MM.1S (cell line): ENCODE results near the gene ZNF627.
"Not testable (repeated sequence)": the region's sequence is repeated elsewhere in the genome, so short reads cannot be mapped to it uniquely, and the experiment has no call there.

Experiments used
- EZH2 ChIP-seq: fragments of 300-600 bp; sonication (generic); optimal IDR thresholded peaks from 2 replicates; pipeline ENCODE3; 2017; ENCODE audit warnings: low read depth, mild to moderate bottlenecking, antibody characterized with exemption, low read length, mixed read lengths
- EZH2phosphoT487 ChIP-seq: fragments of 300-600 bp; sonication (generic); IDR thresholded peaks from 2 replicates; pipeline ENCODE4 v1.6.1; 2018; ENCODE audit warnings: antibody characterized with exemption, low read length
- TF ChIP-seq, protein P1 (sequence below): fragments of 300-600 bp; sonication (generic); IDR thresholded peaks from 2 replicates; pipeline ENCODE4 v1.5.1; 2016; ENCODE audit warnings: antibody characterized with exemption, low read length, mixed read lengths

- TF ChIP-seq, protein P1, sequence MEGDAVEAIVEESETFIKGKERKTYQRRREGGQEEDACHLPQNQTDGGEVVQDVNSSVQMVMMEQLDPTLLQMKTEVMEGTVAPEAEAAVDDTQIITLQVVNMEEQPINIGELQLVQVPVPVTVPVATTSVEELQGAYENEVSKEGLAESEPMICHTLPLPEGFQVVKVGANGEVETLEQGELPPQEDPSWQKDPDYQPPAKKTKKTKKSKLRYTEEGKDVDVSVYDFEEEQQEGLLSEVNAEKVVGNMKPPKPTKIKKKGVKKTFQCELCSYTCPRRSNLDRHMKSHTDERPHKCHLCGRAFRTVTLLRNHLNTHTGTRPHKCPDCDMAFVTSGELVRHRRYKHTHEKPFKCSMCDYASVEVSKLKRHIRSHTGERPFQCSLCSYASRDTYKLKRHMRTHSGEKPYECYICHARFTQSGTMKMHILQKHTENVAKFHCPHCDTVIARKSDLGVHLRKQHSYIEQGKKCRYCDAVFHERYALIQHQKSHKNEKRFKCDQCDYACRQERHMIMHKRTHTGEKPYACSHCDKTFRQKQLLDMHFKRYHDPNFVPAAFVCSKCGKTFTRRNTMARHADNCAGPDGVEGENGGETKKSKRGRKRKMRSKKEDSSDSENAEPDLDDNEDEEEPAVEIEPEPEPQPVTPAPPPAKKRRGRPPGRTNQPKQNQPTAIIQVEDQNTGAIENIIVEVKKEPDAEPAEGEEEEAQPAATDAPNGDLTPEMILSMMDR, result not testable (repeated sequence)
- not testable (repeated sequence) for TF ChIP-seq EZH2, EZH2phosphoT487
These were observed 23.5 kb upstream of the ZNF627 start for GRCh38 chr19:11573763-11574162.
